Fibroblast of villous mesenchyme (primary cell): Measurements from ENCODE around the gene NOL3. TPM values are rescaled to one million over a fixed set of nuclear protein-coding genes. Genes with fewer than 3 reads are reported as not detected.

Experiments
- DNase-seq: peaks from one replicate; pipeline ENCODE4 v3.0.0-alpha.2; 2010; ENCODE audit warnings: low read depth
- H3K4me3 ChIP-seq: 2 replicates; pipeline ENCODE4 v1.5.1; 2011; ENCODE audit warnings: low read depth, mild to moderate bottlenecking, low read length
- CTCF ChIP-seq: IDR thresholded peaks from 2 replicates; pipeline ENCODE4 v1.5.1; 2012; ENCODE audit warnings: low read depth, mild to moderate bottlenecking, low read length; ENCODE audit not compliant: insufficient read depth
- total RNA-seq: library from RNA; depleted of rRNA; stranded (reverse); fragments of >200 nt; gene quantifications from 2 replicates; pipeline ENCODE4 v1.2.3, GENCODE V29; 2012

The NOL3 gene
- total RNA-seq, 1 donor = 11.7 TPM

DNA sequence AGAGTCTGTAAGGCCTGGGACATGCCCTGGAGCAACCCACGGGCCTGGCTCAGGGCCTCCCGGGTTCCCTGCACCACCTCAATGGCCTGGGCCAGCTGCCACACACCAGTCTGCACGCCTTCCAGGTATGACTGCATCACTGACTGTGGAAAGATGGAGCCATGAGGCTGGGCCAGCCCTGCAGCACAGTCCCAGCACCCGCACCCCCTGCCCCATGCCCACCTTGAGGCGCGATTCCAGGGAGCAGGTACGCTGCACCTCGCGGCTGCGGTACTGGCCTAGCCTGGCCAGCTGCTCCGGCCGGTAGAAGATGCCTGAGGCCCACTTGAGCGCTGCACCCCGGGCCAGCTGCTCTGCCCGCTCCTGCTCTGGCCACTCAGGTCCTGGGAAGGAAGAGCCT is 18.5 kb downstream of the NOL3 start:
- no peak for DNase-seq
- no peak overlapping the region for H3K4me3 ChIP-seq
- no peak for TF ChIP-seq CTCF

DNA sequence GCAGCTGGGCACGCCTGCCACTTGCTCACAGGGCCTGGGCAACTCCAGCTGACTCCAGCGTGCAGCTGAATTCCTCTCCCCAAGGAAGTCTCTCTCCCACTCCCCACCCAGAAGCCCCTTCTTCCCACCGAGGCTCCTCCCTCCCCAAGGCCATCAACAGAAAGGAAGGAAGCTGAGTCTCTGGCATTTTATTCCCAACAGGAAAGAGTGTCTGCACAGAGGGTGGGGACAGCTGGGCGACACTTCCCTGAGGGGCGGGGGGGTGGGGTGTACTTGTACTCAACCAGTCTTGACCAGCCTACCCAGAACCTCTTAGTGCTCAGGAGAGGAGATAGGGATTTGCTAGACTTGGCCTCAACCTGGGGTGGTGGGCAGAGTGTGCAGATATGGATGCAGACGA is 19.7 kb downstream of the NOL3 start, which contains the start of gene EXOC3L1:
Gene EXOC3L1, minus strand, starts transcription at position 96 of the 400 bp plus-strand sequence. CDS start 460 bp downstream, outside the sequence.
- no peak for DNase-seq
- no peak for TF ChIP-seq CTCF
- no peak within 1 kb of the TSS for H3K4me3 ChIP-seq

GRCh38 chr16:67190448-67191399 is 20.4 kb downstream of the NOL3 start:
- DNase-seq = peak; percentile 77
- TF ChIP-seq CTCF = no peak
- no peak overlapping the region for H3K4me3 ChIP-seq

DNA sequence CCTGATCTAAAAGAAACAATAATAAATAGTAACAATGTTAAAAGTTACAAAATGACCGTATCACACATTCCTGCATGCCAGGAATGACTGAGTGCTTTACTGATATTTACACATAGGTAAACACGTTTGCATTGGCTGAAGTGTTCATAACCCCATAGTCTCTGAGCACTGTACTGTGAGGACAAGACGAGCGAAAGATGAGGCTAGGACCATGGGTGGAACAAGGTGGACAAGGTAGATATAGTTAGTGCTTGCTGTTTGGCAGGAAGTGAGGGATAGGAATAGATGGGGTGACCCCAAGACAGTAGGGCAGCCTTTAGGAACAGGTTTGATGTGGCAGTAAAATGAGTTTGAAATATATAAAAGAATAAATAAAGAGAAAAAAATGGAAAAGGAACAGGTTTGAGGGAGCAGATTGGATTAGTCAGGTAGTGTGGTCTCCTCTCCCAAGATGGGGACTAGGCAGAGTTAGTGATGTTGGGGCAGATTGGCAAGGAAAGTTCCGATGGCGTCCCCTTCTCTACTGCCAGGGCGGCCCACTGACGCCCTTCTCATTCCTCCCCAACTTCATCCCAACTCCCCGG is 21.2 kb downstream of the NOL3 start:
- no peak for TF ChIP-seq CTCF
- no peak for DNase-seq
- peak overlapping the region; percentile 51 for H3K4me3 ChIP-seq

DNA sequence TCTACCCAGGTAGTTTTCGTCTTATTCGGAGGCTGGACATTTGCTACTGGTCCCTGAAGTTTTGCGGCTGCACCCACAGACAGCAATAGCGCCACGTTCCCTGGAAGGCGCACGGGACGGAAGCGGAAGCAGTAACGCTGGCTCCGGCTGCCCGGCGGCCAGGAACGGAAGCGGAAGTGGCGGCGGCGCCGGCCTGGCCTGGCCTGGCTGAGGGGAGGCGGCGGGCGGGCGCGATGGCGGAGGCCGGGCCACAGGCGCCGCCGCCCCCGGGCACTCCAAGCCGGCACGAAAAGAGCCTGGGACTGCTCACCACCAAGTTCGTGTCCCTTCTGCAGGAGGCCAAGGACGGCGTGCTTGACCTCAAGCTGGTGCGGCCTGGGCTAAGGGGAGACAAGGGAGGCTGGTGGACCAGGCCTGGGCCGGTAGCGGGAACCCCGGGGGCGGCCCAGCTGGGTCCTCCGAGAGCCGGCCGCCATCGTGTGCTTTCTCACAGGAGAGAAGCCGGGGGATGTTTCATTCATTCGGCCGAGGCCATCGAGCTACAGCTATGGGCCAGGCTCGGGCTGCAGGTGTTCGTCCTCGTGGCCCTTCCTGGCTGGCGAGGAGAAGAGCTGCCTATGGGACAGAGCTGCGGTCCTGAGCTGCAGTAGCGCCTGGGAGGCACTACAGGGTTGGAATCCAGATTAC is 21.8 kb downstream of the NOL3 start, which contains the start of gene E2F4:
Gene E2F4, plus strand, starts transcription at position 161 of the 687 bp plus-strand sequence. Its CDS starts 73 bp downstream, at position 234.
- H3K4me3 ChIP-seq = peak within 1 kb of the TSS; percentile 96
- TF ChIP-seq CTCF = no peak
- DNase-seq = peak; percentile 95

DNA sequence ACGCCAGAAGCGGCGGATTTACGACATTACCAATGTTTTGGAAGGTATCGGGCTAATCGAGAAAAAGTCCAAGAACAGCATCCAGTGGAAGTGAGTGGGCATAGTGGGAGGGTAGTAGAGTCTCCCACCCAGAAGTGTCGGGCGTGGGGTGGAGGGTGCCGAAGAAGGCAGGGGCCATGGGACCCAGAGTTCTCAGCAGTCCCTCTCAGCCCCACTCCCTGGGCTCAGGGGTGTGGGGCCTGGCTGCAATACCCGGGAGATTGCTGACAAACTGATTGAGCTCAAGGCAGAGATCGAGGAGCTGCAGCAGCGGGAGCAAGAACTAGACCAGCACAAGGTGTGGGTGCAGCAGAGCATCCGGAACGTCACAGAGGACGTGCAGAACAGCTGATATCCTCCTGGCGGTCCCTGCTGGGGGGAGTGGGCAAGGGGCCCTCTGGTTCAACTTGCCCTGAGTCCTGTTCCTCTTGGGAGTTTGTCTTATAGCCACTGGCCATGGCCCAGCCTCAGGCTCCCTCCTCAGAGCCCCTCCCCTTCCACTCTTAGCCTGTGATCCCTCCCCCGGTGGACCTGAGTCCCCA is 22.5 kb downstream of the NOL3 start:
- H3K4me3 ChIP-seq = peak overlapping the region; percentile 96
- DNase-seq = no peak
- no peak for TF ChIP-seq CTCF
